SK-N-SH (cell line): ENCODE measurements around the gene LNP1. TPM values are rescaled to one million over a fixed set of nuclear protein-coding genes. Genes with fewer than 3 reads are reported as not detected.

Experiments used
- CTCF ChIA-PET: fragments of 300-600, 350-600 bp; formaldehyde crosslinking; extraction: SDS; loops from one replicate; lab custom pipeline; 2021; lab: Yijun Ruan, JAX
- POLR2A ChIA-PET: fragments of 350-600 bp; sonication (Branson Sonifier 250); formaldehyde crosslinking; extraction: SDS; loops from one replicate; lab custom pipeline; 2020; ENCODE audit warnings: antibody characterized with exemption, inconsistent platforms; lab: Yijun Ruan, JAX
- DNase-seq: peaks from one replicate; pipeline ENCODE4 v3.0.0; 2012
- H2AFZ ChIP-seq: fragments of 200-600 bp; sonication (generic); 2 replicates; pipeline ENCODE4 v1.8.1; 2016; ENCODE audit warnings: antibody characterized with exemption, mild to moderate bottlenecking, low read depth
- H3F3A ChIP-seq: fragments of 200-600 bp; sonication (generic); replicated peaks from 2 replicates; pipeline ENCODE3; 2016; ENCODE audit warnings: antibody characterized with exemption, mild to moderate bottlenecking; ENCODE audit not compliant: insufficient read depth
- H3K27ac ChIP-seq, 2 experiments: fragments of 200-500 bp in 1 of 2; fragments of 200-600 bp in 1 of 2; sonication (Bioruptor generic) in 1 of 2; sonication (generic), shearing (Covaris generic) in 1 of 2; 2 replicates each; pipeline versions ENCODE4 v1.5.1 to v1.6.1; 2014 to 2016; ENCODE audit warnings: low read depth in 2 of 2, inconsistent platforms in 1 of 2, low read length in 1 of 2, mild to moderate bottlenecking in 1 of 2, mixed read lengths in 1 of 2
- H3K27me3 ChIP-seq: fragments of 200-600 bp; sonication (generic), shearing (Covaris generic); 2 replicates; pipeline ENCODE4 v1.6.1; 2016; ENCODE audit warnings: mixed run types; ENCODE audit not compliant: insufficient read depth
- H3K36me3 ChIP-seq, 2 experiments: fragments of 200-500 bp in 1 of 2; fragments of 200-600 bp in 1 of 2; sonication (Bioruptor generic) in 1 of 2; sonication (generic) in 1 of 2; replicated peaks in 1 of 2; 2 replicates each; pipeline versions ENCODE3 to v1.5.1; 2014 to 2016; ENCODE audit warnings: low read length in 1 of 2, mild to moderate bottlenecking in 1 of 2; ENCODE audit not compliant: insufficient read depth in 2 of 2, control insufficient read depth in 1 of 2
- H3K4me1 ChIP-seq, 2 experiments: fragments of 200-500 bp in 1 of 2; fragments of 200-600 bp in 1 of 2; sonication (Bioruptor generic) in 1 of 2; sonication (generic), shearing (Covaris generic) in 1 of 2; 2 replicates each; pipeline versions ENCODE4 v1.5.1 to v1.6.1; 2014 to 2016; ENCODE audit warnings: low read depth in 1 of 2, low read length in 1 of 2, mixed run types in 1 of 2; ENCODE audit not compliant: insufficient read depth in 2 of 2, control insufficient read depth in 1 of 2
- H3K4me2 ChIP-seq: fragments of 200-600 bp; sonication (generic), shearing (Covaris generic); 2 replicates; pipeline ENCODE4 v1.6.1; 2017; ENCODE audit warnings: mixed run types
- H3K4me3 ChIP-seq, 2 experiments: fragments of 200-500 bp in 1 of 2; fragments of 200-600 bp in 1 of 2; sonication (Bioruptor generic) in 1 of 2; sonication (generic), shearing (Covaris generic) in 1 of 2; 2 replicates each; pipeline versions ENCODE4 v1.5.1 to v1.8.1; 2014 to 2016; ENCODE audit warnings: low read depth in 2 of 2, inconsistent platforms in 1 of 2, low read length in 1 of 2, mild to moderate bottlenecking in 1 of 2, mixed read lengths in 1 of 2, moderate library complexity in 1 of 2
- H3K79me2 ChIP-seq: fragments of 200-600 bp; sonication (generic); 2 replicates; pipeline ENCODE4 v1.8.1; 2017; ENCODE audit warnings: mild to moderate bottlenecking; ENCODE audit not compliant: insufficient read depth
- H3K9ac ChIP-seq: fragments of 200-600 bp; sonication (generic); 2 replicates; pipeline ENCODE4 v1.6.1; 2017; ENCODE audit warnings: mixed run types
- H3K9me2 ChIP-seq: fragments of 200-600 bp; sonication (generic); 2 replicates; pipeline ENCODE4 v1.6.1; 2017; ENCODE audit warnings: mixed run types
- H3K9me3 ChIP-seq: fragments of 200-600 bp; sonication (generic); 2 replicates; pipeline ENCODE4 v1.6.1; 2017; ENCODE audit warnings: mixed run types, mild to moderate bottlenecking, moderate library complexity
- H4K20me1 ChIP-seq: fragments of 200-600 bp; sonication (generic); 2 replicates; pipeline ENCODE4 v1.6.1; 2017; ENCODE audit warnings: mild to moderate bottlenecking, mixed run types; ENCODE audit not compliant: insufficient read depth
- ELF1 ChIP-seq: IDR thresholded peaks from 2 replicates; pipeline ENCODE4 v1.4.0; 2012
- EP300 ChIP-seq, 2 experiments: IDR thresholded peaks; 2 replicates each; pipeline versions ENCODE4 v1.4.0 to v1.6.1; 2012; ENCODE audit warnings: borderline replicate concordance in 1 of 2, low read depth in 1 of 2, low read length in 1 of 2
- FOSL2 ChIP-seq: IDR thresholded peaks from 2 replicates; pipeline ENCODE4 v1.4.0; 2012; ENCODE audit warnings: low read depth, mild to moderate bottlenecking, moderate library complexity, borderline replicate concordance
- FOXM1 ChIP-seq: IDR thresholded peaks from 2 replicates; pipeline ENCODE4 v1.4.0; 2012; ENCODE audit warnings: low read depth, mild to moderate bottlenecking
- GABPA ChIP-seq: IDR thresholded peaks from 2 replicates; pipeline ENCODE4 v1.4.0; 2012; ENCODE audit warnings: low read depth, mild to moderate bottlenecking
- JUND ChIP-seq: IDR thresholded peaks from 2 replicates; pipeline ENCODE4 v1.4.0; 2012
- MXI1 ChIP-seq: IDR thresholded peaks from 2 replicates; pipeline ENCODE4 v1.6.1; 2012; ENCODE audit warnings: mild to moderate bottlenecking, low read depth, low read length, improper control_type of control experiment
- POLR2AphosphoS5 ChIP-seq: IDR thresholded peaks from 2 replicates; pipeline ENCODE4 v1.6.1; 2012; ENCODE audit warnings: low read depth, low read length
- REST ChIP-seq: IDR thresholded peaks from 2 replicates; pipeline ENCODE4 v1.6.1; 2012; ENCODE audit warnings: mild to moderate bottlenecking, low read depth, low read length, moderate library complexity
- RXRA ChIP-seq: IDR thresholded peaks from 2 replicates; pipeline ENCODE4 v1.4.0; 2012; ENCODE audit warnings: low read depth, mild to moderate bottlenecking, borderline replicate concordance
- SIN3A ChIP-seq: IDR thresholded peaks from 2 replicates; pipeline ENCODE4 v1.6.1; 2012; ENCODE audit warnings: low read depth, mild to moderate bottlenecking, low read length, moderate library complexity, borderline replicate concordance
- SMC3 ChIP-seq: IDR thresholded peaks from 2 replicates; pipeline ENCODE4 v1.6.1; 2012; ENCODE audit warnings: low read depth, low read length, improper control_type of control experiment
- TAF1 ChIP-seq: IDR thresholded peaks from 2 replicates; pipeline ENCODE4 v1.6.1; 2012; ENCODE audit warnings: low read depth, mild to moderate bottlenecking, low read length, moderate library complexity, borderline replicate concordance
- WGBS: methylation state at CpG from one replicate; pipeline ENCODE4 v1.1.6; 2017; ENCODE audit warnings: low lambda C conversion rate; 5-methylcytosine and 5-hydroxymethylcytosine counted together
- polyA plus RNA-seq, 3 experiments: library from polyadenylated mRNA; depleted of rRNA; stranded (reverse); fragments of >200 nt; gene quantifications; 2 replicates each; pipeline ENCODE4 v1.2.3, GENCODE V29; 2012
- TF ChIP-seq, protein P1 (sequence below): IDR thresholded peaks from 2 replicates; pipeline ENCODE4; 2012
- TF ChIP-seq, protein P2 (sequence below): IDR thresholded peaks from 2 replicates; pipeline ENCODE4 v1.4.0; 2012; ENCODE audit warnings: low read depth, borderline replicate concordance
- TF ChIP-seq, protein P3 (sequence below): IDR thresholded peaks from 2 replicates; pipeline ENCODE4 v1.4.0; 2012; ENCODE audit warnings: low read depth

Gene LNP1
- polyA plus RNA-seq, 1 of the 3 experiments (the other 2 are of a cell fraction) = 2.3 TPM

GRCh38 chr3:100368441-100368840 is 32.9 kb upstream of the LNP1 start:
- TF ChIP-seq RXRA (no peak), ELF1 (no peak), FOSL2 (no peak), TAF1 (no peak), SMC3 (no peak), MXI1 (no peak), GABPA (no peak)
- TF ChIP-seq, protein P1, sequence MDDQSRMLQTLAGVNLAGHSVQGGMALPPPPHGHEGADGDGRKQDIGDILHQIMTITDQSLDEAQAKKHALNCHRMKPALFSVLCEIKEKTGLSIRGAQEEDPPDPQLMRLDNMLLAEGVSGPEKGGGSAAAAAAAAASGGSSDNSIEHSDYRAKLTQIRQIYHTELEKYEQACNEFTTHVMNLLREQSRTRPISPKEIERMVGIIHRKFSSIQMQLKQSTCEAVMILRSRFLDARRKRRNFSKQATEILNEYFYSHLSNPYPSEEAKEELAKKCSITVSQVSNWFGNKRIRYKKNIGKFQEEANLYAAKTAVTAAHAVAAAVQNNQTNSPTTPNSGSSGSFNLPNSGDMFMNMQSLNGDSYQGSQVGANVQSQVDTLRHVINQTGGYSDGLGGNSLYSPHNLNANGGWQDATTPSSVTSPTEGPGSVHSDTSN = no peak
- TF ChIP-seq, protein P2, sequence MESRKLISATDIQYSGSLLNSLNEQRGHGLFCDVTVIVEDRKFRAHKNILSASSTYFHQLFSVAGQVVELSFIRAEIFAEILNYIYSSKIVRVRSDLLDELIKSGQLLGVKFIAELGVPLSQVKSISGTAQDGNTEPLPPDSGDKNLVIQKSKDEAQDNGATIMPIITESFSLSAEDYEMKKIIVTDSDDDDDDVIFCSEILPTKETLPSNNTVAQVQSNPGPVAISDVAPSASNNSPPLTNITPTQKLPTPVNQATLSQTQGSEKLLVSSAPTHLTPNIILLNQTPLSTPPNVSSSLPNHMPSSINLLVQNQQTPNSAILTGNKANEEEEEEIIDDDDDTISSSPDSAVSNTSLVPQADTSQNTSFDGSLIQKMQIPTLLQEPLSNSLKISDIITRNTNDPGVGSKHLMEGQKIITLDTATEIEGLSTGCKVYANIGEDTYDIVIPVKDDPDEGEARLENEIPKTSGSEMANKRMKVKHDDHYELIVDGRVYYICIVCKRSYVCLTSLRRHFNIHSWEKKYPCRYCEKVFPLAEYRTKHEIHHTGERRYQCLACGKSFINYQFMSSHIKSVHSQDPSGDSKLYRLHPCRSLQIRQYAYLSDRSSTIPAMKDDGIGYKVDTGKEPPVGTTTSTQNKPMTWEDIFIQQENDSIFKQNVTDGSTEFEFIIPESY = no peak
- TF ChIP-seq, protein P3, sequence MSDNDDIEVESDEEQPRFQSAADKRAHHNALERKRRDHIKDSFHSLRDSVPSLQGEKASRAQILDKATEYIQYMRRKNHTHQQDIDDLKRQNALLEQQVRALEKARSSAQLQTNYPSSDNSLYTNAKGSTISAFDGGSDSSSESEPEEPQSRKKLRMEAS = no peak
- no peak overlapping the region for H3K4me3 ChIP-seq
- no peaks in the 10 kb centered on the region for H3K79me2 ChIP-seq
- H2AFZ ChIP-seq = no peak overlapping the region
- WGBS = 95% methylated on average over 8 of the region's 8 CpGs
- peaks cover 20% of the 10 kb centered on the region for H3F3A ChIP-seq
- H3K4me1 ChIP-seq = no peaks in the 10 kb centered on the region
- no peaks in the 10 kb centered on the region for H3K9me2 ChIP-seq
- no peaks in the 10 kb centered on the region for H3K27me3 ChIP-seq
- H3K9me3 ChIP-seq = no peaks in the 10 kb centered on the region
- peaks cover 75 to 91% of the 10 kb centered on the region in 2 experiments for H3K36me3 ChIP-seq
- DNase-seq = no peak
- H3K27ac ChIP-seq = no peak overlapping the region
- H3K9ac ChIP-seq = no peak overlapping the region
- ChIA-PET POLR2A (no interaction called here), CTCF (no interaction called here)
- H4K20me1 ChIP-seq = no peaks in the 10 kb centered on the region
- no peak overlapping the region for H3K4me2 ChIP-seq

DNA sequence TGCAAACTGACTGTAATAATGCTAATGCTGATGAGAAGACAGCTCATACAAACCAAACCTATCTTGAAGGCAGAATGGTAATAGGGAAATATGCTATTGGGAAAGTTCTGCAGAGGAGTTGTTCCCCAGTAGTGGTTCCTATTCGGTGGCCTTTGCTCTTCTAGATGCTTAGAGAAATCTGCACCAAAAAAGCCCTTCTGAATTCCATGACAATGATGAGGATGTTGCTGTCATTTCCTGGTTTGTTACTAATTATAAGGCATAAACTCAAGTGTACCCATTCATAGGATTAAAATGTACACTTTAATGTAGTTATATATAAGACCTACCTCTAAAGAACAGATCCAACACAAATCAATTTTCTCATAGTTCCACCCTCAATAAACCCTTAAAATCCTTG is 30.6 kb upstream of the LNP1 start:
- CTCF ChIA-PET = no interaction called here
- WGBS = 92% methylated on average over 1 of the region's 1 CpG
- no peak for TF ChIP-seq EP300 (IDR thresholded peaks at IDR 0.05; ENCODE audit: borderline replicate concordance in 1 of 2, low read depth in 1 of 2, low read length in 1 of 2)
- TF ChIP-seq SIN3A = no peak
- TF ChIP-seq REST = no peak
- no peak for TF ChIP-seq FOSL2
- TF ChIP-seq, protein P1 = no peak
- TF ChIP-seq JUND = no peak
- TF ChIP-seq FOXM1 = no peak
- no peak for TF ChIP-seq POLR2AphosphoS5
- TF ChIP-seq, protein P2 = no peak

More for the DNA sequence above, 30.6 kb upstream of the LNP1 start:
- peaks cover 78 to 89% of the 10 kb centered on the region in 2 experiments for H3K36me3 ChIP-seq
- no peak overlapping the region for H3K4me3 ChIP-seq
- POLR2A ChIA-PET = no interaction called here
- H3K9me2 ChIP-seq = no peaks in the 10 kb centered on the region
- no peak overlapping the region for H2AFZ ChIP-seq
- H3K27ac ChIP-seq = no peak overlapping the region
- peaks cover 14% of the 10 kb centered on the region for H3F3A ChIP-seq
- no peaks in the 10 kb centered on the region for H3K27me3 ChIP-seq
- DNase-seq = no peak
- H3K79me2 ChIP-seq = peaks cover 2% of the 10 kb centered on the region; the same call in 1 of the 2 replicates
- H3K4me1 ChIP-seq = no peaks in the 10 kb centered on the region
- H4K20me1 ChIP-seq = no peaks in the 10 kb centered on the region
- no peak overlapping the region for H3K4me2 ChIP-seq
- no peaks in the 10 kb centered on the region for H3K9me3 ChIP-seq
- H3K9ac ChIP-seq = no peak overlapping the region
